HepG2 (cell line): ENCODE measurements around the gene MAN1C1.

Experiments used
- CTCF ChIP-seq: sonication (generic); formaldehyde crosslinking; IDR thresholded peaks from 2 replicates; pipeline ENCODE4 v1.5.0; 2020; ENCODE audit warnings: mild to moderate bottlenecking, missing genetic modification reagents, moderate library complexity
- ESRRA ChIP-seq: sonication (generic); formaldehyde crosslinking; IDR thresholded peaks from 2 replicates; pipeline ENCODE4 v1.5.1; 2020; ENCODE audit warnings: mild to moderate bottlenecking, low read depth, missing genetic modification reagents
- HDAC1 ChIP-seq: sonication (generic); formaldehyde crosslinking; IDR thresholded peaks from 2 replicates; pipeline ENCODE4 v1.5.1; 2020; ENCODE audit warnings: mild to moderate bottlenecking, missing genetic modification reagents
- IKZF5 ChIP-seq: IDR thresholded peaks from 2 replicates; pipeline ENCODE4 v1.6.1; 2018; ENCODE audit warnings: missing genetic modification reagents, mild to moderate bottlenecking, missing compliant biosample characterization
- NCOA1 ChIP-seq: sonication (generic); formaldehyde crosslinking; IDR thresholded peaks from 2 replicates; pipeline ENCODE4 v1.9.0; 2021; ENCODE audit warnings: missing genetic modification reagents
- PAX8 ChIP-seq: sonication (generic); formaldehyde crosslinking; IDR thresholded peaks from 2 replicates; pipeline ENCODE4 v1.8.0; 2022; ENCODE audit warnings: mild to moderate bottlenecking, missing genetic modification reagents, borderline replicate concordance
- POLR2A ChIP-seq, 2 experiments: IDR thresholded peaks; 2 replicates each; pipeline ENCODE4 v1.6.1; 2011; ENCODE audit warnings: low read depth in 2 of 2, low read length in 2 of 2, mild to moderate bottlenecking in 1 of 2, moderate library complexity in 1 of 2; ENCODE audit not compliant: insufficient read depth in 1 of 2
- ZNF207 ChIP-seq: fragments of 450-650 bp; IDR thresholded peaks from 2 replicates; pipeline ENCODE4 v1.6.1; 2016; ENCODE audit warnings: antibody characterized with exemption, borderline replicate concordance
- ZNF572 ChIP-seq: sonication (generic); formaldehyde crosslinking; IDR thresholded peaks from 2 replicates; pipeline ENCODE4 v1.5.1; 2020; ENCODE audit warnings: mild to moderate bottlenecking, missing genetic modification reagents
- TF ChIP-seq, protein P1 (sequence below): sonication (generic); formaldehyde crosslinking; conservative IDR thresholded peaks from 2 replicates; pipeline ENCODE4 v1.8.0; 2022; ENCODE audit warnings: low read depth, missing genetic modification reagents
- TF ChIP-seq, protein P2 (sequence below): sonication (generic); formaldehyde crosslinking; IDR thresholded peaks from 2 replicates; pipeline ENCODE4 v1.9.0; 2022; ENCODE audit warnings: low read depth, missing genetic modification reagents

DNA sequence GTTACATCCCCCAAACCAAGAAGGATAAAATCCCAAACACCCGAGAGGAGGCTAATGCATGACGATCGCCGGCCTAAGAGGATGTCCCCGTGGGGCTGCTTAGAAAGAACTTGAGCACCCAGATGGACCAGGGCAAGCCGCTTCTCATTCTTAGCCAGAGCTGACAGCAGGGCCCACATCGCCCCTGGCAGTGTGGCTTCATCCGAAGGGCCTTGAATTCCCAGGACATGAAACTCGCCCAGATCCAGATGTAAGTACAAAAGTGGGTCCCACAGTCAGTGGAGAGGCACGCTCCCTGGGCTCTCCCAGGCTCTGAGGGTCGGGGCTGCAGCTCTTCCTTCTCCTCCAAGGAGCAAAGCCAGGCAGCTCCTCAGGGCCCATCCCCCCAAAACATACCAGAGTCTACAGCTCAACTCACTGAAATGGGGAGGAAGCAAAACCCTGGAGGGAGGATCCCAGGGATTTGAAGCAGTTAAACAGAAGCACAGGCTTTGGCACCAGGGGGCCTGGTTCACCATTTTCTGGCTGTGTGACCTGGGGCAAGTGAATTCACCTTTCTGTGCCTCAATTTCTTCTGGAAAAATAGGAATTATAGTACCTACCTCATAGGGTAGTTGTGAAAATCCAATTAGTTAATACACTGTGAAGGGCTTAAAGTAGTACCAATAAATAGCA is 85.6 kb downstream of the MAN1C1 start:
- no peak for TF ChIP-seq IKZF5 (CRISPR knock-in tag)
- TF ChIP-seq ZNF572 = no peak
- no peak for TF ChIP-seq HDAC1 (CRISPR knock-in tag)
- no peak for TF ChIP-seq NCOA1
- TF ChIP-seq POLR2A (IDR thresholded peaks at IDR 0.05; ENCODE audit: insufficient read depth in 1 of 2, low read depth in 2 of 2, low read length in 2 of 2) = no peak
- TF ChIP-seq, protein P1, sequence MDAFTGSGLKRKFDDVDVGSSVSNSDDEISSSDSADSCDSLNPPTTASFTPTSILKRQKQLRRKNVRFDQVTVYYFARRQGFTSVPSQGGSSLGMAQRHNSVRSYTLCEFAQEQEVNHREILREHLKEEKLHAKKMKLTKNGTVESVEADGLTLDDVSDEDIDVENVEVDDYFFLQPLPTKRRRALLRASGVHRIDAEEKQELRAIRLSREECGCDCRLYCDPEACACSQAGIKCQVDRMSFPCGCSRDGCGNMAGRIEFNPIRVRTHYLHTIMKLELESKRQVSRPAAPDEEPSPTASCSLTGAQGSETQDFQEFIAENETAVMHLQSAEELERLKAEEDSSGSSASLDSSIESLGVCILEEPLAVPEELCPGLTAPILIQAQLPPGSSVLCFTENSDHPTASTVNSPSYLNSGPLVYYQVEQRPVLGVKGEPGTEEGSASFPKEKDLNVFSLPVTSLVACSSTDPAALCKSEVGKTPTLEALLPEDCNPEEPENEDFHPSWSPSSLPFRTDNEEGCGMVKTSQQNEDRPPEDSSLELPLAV (CRISPR knock-in tag) = no peak
- TF ChIP-seq, protein P2, sequence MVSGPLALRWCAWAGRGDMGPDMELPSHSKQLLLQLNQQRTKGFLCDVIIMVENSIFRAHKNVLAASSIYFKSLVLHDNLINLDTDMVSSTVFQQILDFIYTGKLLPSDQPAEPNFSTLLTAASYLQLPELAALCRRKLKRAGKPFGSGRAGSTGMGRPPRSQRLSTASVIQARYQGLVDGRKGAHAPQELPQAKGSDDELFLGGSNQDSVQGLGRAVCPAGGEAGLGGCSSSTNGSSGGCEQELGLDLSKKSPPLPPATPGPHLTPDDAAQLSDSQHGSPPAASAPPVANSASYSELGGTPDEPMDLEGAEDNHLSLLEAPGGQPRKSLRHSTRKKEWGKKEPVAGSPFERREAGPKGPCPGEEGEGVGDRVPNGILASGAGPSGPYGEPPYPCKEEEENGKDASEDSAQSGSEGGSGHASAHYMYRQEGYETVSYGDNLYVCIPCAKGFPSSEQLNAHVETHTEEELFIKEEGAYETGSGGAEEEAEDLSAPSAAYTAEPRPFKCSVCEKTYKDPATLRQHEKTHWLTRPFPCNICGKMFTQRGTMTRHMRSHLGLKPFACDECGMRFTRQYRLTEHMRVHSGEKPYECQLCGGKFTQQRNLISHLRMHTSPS = no peak
- no peak for TF ChIP-seq ESRRA (CRISPR knock-in tag)
- TF ChIP-seq ZNF207 = no peak
- no peak for TF ChIP-seq CTCF (CRISPR knock-in tag)
- TF ChIP-seq PAX8 = no peak
